HG02571 (cell line): ENCODE results near the gene KDM1A.
A peak's percentile ranks its signal among the peaks of the same experiment; 100 is the strongest.
"Not testable (repeated sequence)": the region's sequence is repeated elsewhere in the genome, so short reads cannot be mapped to it uniquely, and the experiment has no call there.

ENCODE experiments used
- ATAC-seq: cut with Tn5 transposase; IDR thresholded peaks from one replicate; pipeline ENCODE4 v1.9.1; 2021; ENCODE audit warnings: mild to moderate bottlenecking, moderate library complexity; ENCODE audit not compliant: unreplicated experiment

The KDM1A gene

DNA sequence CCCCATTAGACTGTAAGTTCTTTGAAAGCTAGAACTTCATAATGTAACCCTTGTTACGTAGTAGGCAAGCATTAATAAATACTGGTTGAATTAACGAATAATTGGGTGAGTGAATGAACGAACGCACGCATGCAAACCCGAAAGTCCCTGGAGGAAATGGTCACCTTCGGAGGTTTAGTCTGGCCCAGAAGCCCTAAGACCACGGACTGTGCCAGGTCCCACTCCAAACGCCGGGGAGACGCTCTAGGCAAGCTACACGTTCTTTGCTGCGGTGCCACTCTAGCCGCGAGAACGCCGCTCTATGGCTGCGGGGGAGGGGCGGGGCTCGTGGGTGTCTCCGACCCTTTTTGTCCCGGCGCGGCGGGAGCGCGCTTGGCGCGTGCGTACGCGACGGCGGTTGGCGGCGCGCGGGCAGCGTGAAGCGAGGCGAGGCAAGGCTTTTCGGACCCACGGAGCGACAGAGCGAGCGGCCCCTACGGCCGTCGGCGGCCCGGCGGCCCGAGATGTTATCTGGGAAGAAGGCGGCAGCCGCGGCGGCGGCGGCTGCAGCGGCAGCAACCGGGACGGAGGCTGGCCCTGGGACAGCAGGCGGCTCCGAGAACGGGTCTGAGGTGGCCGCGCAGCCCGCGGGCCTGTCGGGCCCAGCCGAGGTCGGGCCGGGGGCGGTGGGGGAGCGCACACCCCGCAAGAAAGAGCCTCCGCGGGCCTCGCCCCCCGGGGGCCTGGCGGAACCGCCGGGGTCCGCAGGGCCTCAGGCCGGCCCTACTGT, at the start of gene KDM1A:
Gene KDM1A, plus strand, starts transcription at position 375 of the 769 bp plus-strand sequence. Its CDS starts 129 bp downstream, at position 504.
- peak; percentile 92 for ATAC-seq

DNA sequence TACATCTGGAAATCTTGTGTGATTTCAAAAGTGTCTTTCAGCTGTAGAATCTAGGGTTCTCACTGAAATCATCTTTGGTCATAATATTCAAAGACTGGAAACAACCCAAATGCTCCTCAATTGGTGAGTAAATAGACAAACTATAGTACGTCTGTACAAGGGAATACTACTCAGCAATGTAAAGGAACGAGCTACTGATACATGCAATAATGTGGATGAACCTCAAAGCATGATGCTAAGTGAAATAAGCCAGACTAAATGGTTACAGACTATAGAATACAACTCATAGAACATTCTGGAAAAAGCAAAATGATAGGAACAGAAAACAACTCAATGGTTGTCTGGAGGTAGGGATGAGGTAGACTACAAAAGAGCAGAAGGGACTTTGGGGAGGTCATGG, 49.2 kb upstream of the KDM1A start:
- no peak for ATAC-seq

DNA sequence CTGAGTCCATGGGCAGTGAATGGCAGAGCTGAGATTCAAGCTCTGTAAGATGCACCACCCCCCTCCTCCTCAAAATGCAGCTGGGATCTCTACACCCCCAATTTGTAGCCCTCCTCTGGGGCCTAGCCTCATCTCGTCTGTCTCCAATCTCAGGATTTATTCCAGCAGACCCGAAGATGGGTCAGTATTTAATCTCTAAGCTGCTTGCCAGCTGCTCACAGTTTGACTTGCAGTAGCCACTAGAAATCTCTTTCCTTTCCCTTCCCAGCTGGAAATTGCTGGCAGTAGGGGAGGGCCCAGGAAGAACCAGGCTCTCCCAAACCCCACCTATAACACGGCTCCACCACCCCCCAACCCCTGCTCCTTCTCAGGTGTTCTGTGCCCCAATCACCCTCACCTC, 48.1 kb upstream of the KDM1A start:
- no peak for ATAC-seq

DNA sequence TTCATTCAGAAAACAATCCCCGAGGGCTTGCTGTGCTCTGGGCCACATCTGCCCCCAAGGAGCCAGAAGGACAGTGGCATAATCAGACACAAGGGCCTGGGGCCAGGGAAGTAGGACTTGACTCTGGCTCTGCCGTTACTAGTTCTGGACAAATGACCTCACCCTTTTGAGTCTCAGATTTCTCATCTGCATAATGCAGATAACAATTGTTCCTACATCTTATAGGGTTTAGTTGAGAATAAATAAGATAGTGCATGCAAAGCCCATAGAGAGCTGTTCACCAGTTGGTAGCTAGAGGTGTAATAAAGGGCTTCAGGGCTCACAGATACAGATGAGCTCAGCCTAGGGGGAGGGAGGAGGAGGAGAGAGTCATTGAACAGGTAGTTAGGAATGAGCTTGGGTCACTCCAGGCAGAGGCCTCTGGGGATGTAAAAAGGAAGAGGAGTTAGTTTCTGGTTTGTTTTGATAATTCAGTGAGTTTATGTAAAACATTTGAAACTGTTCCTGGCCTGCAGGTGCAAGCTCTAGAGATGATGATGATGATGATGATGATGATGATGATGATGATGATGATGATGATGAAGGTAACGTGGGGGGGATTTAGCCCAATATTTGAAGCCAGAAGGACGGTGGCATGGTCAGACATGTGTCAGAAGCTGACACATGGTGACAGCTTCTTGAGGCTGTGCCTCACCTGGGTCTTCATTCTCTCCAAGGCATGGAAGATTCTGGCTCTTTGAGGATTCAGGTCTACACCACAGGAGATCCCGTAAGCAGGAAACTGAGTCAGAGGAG, 47.5 kb upstream of the KDM1A start:
- no peak for ATAC-seq

DNA sequence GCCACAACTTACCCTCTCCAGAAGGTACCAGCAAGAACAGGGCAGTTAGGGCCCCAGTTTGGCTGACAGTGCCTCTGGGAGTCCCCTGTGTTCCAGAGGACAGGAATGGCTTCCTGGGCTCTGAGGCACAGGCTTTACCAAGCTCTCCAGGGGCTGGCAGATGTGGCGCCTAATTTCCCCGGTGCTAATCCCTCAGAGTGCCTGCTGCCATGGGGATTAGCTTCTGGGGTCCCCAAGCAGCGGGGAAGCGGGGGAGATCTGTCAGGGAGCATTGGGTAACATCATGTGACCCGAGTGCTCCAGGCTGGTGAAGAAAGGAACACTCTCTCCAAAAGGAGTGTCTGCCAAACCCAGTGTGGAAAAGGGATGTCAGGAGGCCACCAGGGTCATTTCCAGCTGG, 46.5 kb upstream of the KDM1A start, which contains the start of gene LACTBL1:
Gene LACTBL1, minus strand, starts transcription at position 107 of the 400 bp plus-strand sequence. CDS start 550 bp downstream, outside the sequence.
- ATAC-seq: no peak

DNA sequence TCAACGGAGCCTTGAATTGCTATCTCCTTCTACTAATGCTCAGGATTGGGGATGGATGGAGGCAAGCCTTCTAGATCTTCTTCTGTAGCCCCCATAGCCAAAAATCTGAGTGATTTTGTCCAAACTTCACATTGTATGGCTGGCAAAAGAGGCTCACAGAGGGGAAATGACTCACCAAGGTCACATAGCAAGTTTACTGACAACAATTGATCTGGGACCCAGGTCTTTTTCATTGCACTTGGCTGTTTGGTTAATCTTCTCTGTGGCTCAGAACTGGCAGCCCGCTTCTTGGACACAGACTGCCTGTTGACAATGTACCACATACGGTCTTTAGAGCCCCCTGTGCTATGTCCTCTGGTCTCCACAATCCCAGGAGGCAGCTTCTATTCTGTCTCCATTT, 43.6 kb upstream of the KDM1A start:
- ATAC-seq: no peak

DNA sequence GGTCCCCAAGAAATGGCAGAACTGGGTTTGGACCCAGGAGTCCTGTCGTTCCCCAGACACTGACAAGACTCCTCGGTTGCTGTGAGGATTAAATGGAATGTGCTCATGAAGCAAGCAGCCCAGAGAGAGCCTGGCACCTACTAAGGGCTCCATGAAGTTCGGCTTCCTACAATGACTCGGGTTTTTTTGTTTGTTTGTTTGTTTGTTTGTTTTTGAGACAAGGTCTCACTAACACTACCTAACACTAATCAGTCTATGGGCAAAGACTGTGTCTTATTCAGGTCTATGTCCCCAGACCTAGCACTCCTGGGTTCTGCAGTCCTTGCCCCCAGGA, 43.2 kb upstream of the KDM1A start:
- no peak for ATAC-seq

DNA sequence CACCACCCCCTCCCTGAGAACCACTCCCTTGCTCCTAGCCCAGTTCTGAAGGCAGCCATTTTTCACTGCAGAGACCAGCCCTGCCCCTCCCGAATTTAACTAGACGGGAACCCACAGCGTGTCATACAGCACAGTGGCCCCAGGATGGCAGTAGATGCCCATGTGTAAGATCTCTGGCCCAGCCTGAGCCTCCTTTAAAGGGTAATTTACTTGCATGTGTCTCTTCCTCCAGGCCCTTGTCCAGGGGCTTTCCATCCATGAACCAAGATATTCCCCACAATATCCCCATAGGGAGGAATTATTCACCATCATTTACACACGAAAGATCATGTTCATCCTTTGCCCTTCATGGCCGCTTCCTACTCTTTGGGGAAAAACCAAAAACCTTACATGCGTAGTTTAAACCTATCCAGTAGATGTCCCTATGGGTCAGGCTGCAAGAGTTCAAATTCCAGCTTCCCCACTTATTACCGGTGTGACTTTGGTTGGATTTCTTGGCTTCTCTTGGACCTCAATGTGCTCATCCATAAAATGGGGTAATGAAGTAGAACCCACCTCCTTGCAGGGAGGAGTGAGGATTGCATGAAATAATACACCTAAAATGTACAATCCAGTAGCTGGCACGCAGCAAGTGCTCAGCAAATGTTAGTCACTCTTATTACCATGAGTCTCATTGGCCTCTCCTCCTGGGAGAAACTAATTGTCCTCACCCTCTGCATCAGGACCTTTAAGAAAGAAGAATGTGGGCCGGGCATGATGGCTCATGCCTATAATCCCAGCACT, 42.6 kb upstream of the KDM1A start:
- ATAC-seq: no peak

DNA sequence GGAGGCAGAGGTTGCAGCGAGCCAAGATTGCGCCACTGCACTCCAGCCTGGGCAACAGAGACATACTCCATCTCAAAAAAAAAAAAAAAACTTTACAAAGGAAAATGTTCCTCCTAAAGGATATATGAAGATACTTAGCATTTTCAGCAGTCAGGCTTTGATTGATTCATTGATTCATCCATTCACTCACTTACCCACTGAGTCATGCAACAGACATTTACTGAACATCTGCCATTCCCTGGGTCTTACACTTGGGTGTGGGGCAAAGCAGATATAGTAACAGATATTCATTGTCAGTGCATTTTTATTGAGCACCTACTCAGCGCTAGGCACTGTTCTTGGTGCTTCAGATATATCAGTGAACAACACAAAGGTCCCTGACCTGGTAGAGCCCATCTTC, 41.0 kb upstream of the KDM1A start:
- ATAC-seq: no peak

DNA sequence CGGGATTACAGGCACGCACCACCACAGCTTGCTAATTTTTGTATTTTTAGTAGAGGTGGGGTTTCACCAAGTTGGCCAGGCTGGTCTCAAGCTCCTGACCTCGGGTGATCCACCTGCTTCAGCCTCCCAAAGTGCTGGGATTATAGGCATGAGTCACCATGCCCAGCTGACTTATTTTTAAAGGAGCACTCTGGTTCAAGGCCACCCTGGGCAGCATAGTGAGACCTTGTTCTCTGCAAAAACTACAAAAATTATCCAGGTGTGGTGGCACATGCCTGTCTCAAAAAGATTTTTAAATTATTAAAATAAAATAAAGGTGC, 38.8 kb upstream of the KDM1A start:
- not testable (repeated sequence) for ATAC-seq

DNA sequence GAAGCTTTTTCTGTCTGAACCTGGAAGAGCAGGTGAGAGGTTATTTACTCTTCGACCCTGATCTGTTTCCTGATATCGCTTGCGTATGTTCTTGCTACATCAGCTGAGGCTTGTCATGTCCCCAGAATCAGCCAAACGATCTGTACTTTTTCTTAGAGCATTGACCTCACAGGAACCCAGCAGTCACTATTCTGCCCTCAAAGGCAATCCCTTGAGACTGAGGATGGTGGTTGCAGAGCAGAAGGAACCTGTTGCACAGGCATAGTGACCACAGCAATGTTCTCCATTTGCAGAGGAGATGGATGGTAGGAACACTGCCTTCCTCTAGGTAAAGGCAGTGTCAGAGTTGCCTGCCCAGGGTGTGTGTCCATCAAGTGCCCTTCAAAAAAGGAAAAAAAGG, 35.3 kb upstream of the KDM1A start:
- no peak for ATAC-seq

DNA sequence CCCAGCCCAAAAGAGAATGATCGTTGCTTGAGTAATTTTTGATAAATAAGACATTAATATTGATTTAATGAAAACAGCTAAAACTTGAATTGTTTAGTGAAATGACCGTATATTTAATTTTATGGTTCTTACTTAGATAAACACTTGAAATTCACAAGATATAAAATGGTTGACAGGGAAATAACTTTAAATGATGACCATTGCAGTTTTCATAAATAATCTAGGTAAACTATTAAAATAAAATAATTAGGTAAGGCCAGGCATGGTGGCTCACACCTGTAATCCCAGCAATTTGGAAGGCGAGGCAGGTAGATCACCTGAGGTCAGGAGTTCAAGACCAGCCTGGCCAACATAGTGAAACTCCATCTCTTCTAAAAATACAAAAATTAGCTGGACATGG, 26.9 kb upstream of the KDM1A start:
- ATAC-seq: not testable (repeated sequence)

DNA sequence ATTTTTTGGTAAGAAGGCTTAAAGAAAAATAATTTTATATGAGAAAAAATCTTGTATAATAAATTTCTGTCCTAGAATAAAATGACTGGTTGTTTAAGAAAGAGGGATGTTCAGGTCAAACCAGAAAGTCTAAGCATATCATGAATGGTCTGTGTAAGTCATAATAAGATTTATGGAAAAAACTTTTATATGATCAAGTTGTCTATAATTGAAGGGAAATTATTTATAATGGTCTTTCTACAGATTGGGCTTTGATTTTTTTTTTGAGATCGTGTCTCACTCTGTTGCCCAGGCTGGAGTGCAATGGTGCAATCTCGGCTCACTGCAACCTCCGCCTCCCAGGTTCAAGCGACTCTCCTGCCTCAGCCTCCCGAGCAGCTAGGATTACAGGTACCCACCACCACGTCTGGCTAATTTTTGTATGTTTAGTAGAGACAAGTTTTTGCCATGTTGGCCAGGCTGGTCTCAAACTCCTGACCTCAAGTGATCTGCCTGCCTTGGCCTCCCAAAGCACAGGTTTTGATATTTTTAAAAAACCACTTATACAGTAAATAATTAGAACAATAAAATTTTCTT, 26.0 kb upstream of the KDM1A start:
- ATAC-seq: not testable (repeated sequence)

DNA sequence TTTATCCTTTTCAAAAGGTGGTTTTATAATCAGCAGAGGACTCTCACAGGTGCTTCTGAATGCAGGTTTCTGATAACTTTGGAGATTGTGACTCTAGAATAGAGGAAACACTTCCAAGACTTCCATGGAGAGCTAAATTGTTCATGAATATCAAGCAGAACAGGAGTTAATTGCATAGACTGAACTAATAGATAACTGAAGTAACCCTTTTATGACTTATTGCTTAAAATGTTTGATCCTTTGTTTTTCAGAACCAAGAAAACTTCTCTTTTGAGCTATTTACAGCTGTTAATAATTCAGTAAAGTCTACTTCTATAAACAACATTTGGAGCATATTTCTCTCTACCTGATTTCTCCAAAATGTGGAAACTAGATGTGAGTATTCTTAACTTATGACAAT, 23.5 kb upstream of the KDM1A start:
- ATAC-seq: no peak

DNA sequence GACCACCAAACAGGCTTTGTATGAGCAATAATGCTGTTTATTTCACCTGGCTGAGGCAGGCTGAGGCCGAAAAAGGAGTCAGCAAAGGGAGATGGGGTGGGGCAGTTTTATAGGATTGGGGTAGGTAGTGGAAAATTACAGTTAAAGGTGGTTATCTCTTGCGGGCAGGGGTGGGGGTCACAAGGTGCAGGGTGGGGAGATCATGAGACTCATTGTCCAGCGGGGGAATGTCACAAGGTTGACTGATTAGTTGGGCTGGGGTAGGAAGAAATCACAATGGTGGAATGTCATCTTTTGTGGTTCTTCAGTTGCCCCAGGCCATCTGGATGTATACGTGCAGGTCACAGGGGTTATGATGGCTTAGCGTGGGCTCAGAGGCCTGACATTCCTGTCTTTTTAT, 21.7 kb upstream of the KDM1A start:
- not testable (repeated sequence) for ATAC-seq

DNA sequence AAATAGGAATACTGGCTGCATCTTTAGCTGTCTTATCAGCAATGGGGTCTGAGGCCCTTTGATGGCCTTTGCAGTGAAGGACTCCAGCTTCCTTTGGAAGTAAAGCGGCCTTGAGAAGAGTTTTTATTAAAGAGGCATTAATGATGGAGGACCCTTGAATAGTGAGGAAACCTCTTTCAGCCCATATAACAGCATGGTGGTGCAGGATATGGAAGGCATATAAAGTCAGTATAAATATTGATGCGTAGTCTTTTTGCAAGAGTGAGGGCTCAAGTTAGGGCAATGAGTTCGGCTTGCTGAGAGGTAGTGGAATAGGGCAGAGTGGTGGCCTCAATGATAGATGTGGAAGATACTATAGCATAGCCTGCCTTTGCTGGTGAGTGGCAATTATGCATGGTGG, 19.1 kb upstream of the KDM1A start:
- ATAC-seq: not testable (repeated sequence)

DNA sequence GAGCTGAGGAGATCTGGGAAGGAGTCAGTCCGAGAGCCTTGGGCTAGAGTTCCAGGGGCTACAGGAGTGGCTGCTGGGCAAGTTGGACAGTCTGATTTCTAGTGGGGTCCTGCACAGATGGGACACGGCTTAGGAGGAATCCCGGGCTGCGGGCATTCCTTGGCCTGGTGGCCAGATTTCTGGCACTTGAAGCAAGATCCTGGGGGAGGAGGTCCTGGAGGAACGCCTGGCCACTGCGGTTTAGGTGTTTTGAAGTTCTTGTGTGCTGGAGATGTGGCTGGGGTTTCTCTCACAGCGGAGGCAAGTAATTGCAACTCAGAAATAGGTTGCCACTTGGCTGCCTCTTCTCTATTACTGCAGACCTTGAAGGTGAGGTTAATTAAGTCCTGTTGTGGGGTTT, 17.1 kb upstream of the KDM1A start:
- not testable (repeated sequence) for ATAC-seq

DNA sequence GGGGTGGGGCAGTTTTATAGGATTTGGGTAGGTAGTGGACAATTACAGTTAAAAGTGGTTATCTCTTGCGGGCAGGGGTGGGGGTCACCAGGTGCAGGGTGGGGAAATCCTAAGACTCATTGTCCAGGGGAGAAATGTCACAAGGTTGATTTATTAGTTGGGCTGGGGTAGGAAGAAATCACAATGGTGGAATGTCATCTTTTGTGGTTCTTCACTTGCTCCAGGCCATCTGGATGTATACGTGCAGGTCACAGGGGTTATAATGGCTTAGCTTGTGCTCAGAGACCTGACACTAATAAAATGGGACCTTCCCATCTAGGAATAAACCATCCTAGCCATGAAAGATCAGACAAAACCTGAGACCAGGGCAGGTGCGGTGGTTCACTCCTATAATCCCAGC, 15.2 kb upstream of the KDM1A start:
- ATAC-seq: no peak

DNA sequence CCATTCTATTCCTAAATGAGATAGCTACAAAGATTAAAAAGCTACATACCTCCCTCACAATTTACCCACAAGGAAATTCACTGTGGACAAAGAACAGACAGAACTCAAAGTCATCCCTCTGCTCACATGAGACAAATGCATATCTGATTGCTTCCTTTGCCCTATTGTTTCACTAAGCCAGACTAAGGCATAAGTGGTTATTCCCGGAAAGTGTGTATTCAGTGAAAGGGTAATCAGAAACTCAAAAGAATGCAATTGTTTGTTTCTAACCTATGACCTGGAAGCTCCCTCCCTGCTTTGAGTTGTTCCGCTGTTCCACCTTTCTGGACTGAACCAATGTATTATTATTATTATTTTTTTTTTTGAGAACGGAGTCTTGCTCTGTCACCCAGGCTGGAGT, 14.5 kb upstream of the KDM1A start:
- ATAC-seq: not testable (repeated sequence)

DNA sequence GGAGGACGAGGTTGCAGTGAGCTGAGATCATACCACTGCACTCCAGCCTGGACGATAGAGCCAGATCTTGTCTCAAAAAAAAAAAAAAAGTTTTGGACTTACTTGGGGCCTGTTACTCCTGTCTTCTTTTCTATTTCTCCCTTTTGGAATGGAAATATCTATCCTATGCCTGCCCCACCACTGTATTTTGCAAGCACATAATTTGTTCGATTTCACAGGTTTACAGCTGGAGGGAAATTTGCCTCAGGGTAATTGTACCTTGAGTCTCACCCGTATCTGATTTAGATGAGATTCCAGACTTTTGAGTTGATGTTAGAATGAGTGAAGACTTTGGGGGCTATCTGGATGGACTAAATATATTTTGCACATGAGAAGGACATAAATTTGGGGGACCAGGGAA, 12.2 kb upstream of the KDM1A start:
- ATAC-seq: no peak

DNA sequence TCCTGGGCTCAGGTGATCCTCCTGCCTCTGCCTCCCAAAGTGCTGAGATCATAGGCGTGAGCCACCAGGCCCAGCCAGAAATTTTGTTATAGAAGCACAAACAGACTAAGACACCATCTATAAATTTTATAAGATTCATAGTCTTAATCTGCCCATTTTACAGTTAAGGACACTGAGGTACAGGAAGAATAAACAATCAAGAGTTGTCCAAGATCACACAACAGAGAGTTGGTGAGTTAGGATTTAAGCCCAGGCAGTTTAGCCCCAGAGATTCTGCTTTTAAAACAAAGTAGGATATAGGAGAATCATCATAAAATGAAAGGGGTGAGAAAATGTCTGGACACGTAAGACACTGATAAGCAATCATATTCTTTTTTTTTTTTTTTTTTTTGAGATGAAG, 10.4 kb upstream of the KDM1A start:
- no peak for ATAC-seq
